Measurements from ENCODE around the gene IQSEC1.
A peak's percentile ranks its signal among the peaks of the same experiment; 100 is the strongest.

Gene IQSEC1

GRCh38 chr3:13114811-13115575 lies 41.8 kb upstream of the IQSEC1 start:
- Histone ChIP-seq H3K27ac (ENCODE audit: low read depth in 2 of 2, low read length in 2 of 2) (no peak overlapping the region), H3K36me3 (ENCODE audit: control insufficient read depth in 2 of 2, insufficient read depth in 2 of 2, low read length in 2 of 2) (no peaks in the 10 kb centered on the region), H3K4me1 (ENCODE audit: control insufficient read depth in 2 of 2, insufficient read depth in 2 of 2, low read length in 2 of 2) (peaks cover 18 to 24% of the 10 kb centered on the region in 2 donors), H3K4me3 (ENCODE audit: low read length in 2 of 2) (no peak overlapping the region), H3K27me3 (ENCODE audit: control insufficient read depth in 2 of 2, insufficient read depth in 2 of 2, low read length in 2 of 2) (peaks cover 3 to 4% of the 10 kb centered on the region in 2 donors), H3K9ac (ENCODE audit: low read depth in 1 of 2, low read length in 2 of 2) (no peak overlapping the region), H3K9me3 (ENCODE audit: control insufficient read depth in 2 of 2, low read length in 2 of 2) (no peaks in the 10 kb centered on the region)

GRCh38 chr3:13113346-13114330 lies 40.4 kb upstream of the IQSEC1 start:
- peaks cover 18 to 24% of the 10 kb centered on the region in 2 donors for H3K4me1 ChIP-seq (ENCODE audit: control insufficient read depth in 2 of 2, insufficient read depth in 2 of 2, low read length in 2 of 2)
- no peak overlapping the region for H3K27ac ChIP-seq (ENCODE audit: low read depth in 2 of 2, low read length in 2 of 2)

GRCh38 chr3:13112521-13113345 lies 39.5 kb upstream of the IQSEC1 start:
- H3K9me3 ChIP-seq (ENCODE audit: control insufficient read depth in 2 of 2, low read length in 2 of 2): no peaks in the 10 kb centered on the region
- H3K4me1 ChIP-seq (ENCODE audit: control insufficient read depth in 2 of 2, insufficient read depth in 2 of 2, low read length in 2 of 2): peaks cover 18 to 24% of the 10 kb centered on the region in 2 donors
- H3K36me3 ChIP-seq (ENCODE audit: control insufficient read depth in 2 of 2, insufficient read depth in 2 of 2, low read length in 2 of 2): no peaks in the 10 kb centered on the region
- H3K27ac ChIP-seq (ENCODE audit: low read depth in 2 of 2, low read length in 2 of 2): peak overlapping the region; percentile 78 to 80
- H3K9ac ChIP-seq (ENCODE audit: low read depth in 1 of 2, low read length in 2 of 2): peak overlapping the region in 1 of 2 donors; percentile 45
- peaks cover 0 to 3% of the 10 kb centered on the region in 2 donors for H3K27me3 ChIP-seq (ENCODE audit: control insufficient read depth in 2 of 2, insufficient read depth in 2 of 2, low read length in 2 of 2)
- H3K4me3 ChIP-seq (ENCODE audit: low read length in 2 of 2): no peak overlapping the region

More at GRCh38 chr3:13113346-13114330, 40.4 kb upstream of the IQSEC1 start:
- Histone ChIP-seq H3K27me3 (ENCODE audit: control insufficient read depth in 2 of 2, insufficient read depth in 2 of 2, low read length in 2 of 2) (peaks cover 0 to 3% of the 10 kb centered on the region in 2 donors), H3K4me3 (ENCODE audit: low read length in 2 of 2) (no peak overlapping the region), H3K36me3 (ENCODE audit: control insufficient read depth in 2 of 2, insufficient read depth in 2 of 2, low read length in 2 of 2) (no peaks in the 10 kb centered on the region), H3K9me3 (ENCODE audit: control insufficient read depth in 2 of 2, low read length in 2 of 2) (no peaks in the 10 kb centered on the region), H3K9ac (ENCODE audit: low read depth in 1 of 2, low read length in 2 of 2) (no peak overlapping the region)

GRCh38 chr3:13111873-13112520 lies 38.8 kb upstream of the IQSEC1 start:
- Histone ChIP-seq H3K4me1 (ENCODE audit: control insufficient read depth in 2 of 2, insufficient read depth in 2 of 2, low read length in 2 of 2) (peaks cover 18 to 24% of the 10 kb centered on the region in 2 donors), H3K27ac (ENCODE audit: low read depth in 2 of 2, low read length in 2 of 2) (peak overlapping the region; percentile 78 to 80), H3K9ac (ENCODE audit: low read depth in 1 of 2, low read length in 2 of 2) (peak overlapping the region in 1 of 2 donors; percentile 53), H3K4me3 (ENCODE audit: low read length in 2 of 2) (no peak overlapping the region), H3K36me3 (ENCODE audit: control insufficient read depth in 2 of 2, insufficient read depth in 2 of 2, low read length in 2 of 2) (no peaks in the 10 kb centered on the region), H3K27me3 (ENCODE audit: control insufficient read depth in 2 of 2, insufficient read depth in 2 of 2, low read length in 2 of 2) (peaks cover 0 to 3% of the 10 kb centered on the region in 2 donors), H3K9me3 (ENCODE audit: control insufficient read depth in 2 of 2, low read length in 2 of 2) (no peaks in the 10 kb centered on the region)

GRCh38 chr3:13111173-13111872 lies 38.1 kb upstream of the IQSEC1 start:
- peak overlapping the region in 1 of 2 donors; percentile 44 for H3K4me3 ChIP-seq (ENCODE audit: low read length in 2 of 2)
- H3K9me3 ChIP-seq (ENCODE audit: control insufficient read depth in 2 of 2, low read length in 2 of 2): no peaks in the 10 kb centered on the region
- no peaks in the 10 kb centered on the region for H3K36me3 ChIP-seq (ENCODE audit: control insufficient read depth in 2 of 2, insufficient read depth in 2 of 2, low read length in 2 of 2)
- peaks cover 18 to 24% of the 10 kb centered on the region in 2 donors for H3K4me1 ChIP-seq (ENCODE audit: control insufficient read depth in 2 of 2, insufficient read depth in 2 of 2, low read length in 2 of 2)
- peak overlapping the region; percentile 78 to 80 for H3K27ac ChIP-seq (ENCODE audit: low read depth in 2 of 2, low read length in 2 of 2)
- peak overlapping the region in 1 of 2 donors; percentile 53 for H3K9ac ChIP-seq (ENCODE audit: low read depth in 1 of 2, low read length in 2 of 2)
- peaks cover 0 to 3% of the 10 kb centered on the region in 2 donors for H3K27me3 ChIP-seq (ENCODE audit: control insufficient read depth in 2 of 2, insufficient read depth in 2 of 2, low read length in 2 of 2)

GRCh38 chr3:13110678-13111116 lies 37.5 kb upstream of the IQSEC1 start:
- H3K9ac ChIP-seq (ENCODE audit: low read depth in 1 of 2, low read length in 2 of 2): peak overlapping the region in 1 of 2 donors; percentile 53
- no peaks in the 10 kb centered on the region for H3K36me3 ChIP-seq (ENCODE audit: control insufficient read depth in 2 of 2, insufficient read depth in 2 of 2, low read length in 2 of 2)
- H3K27me3 ChIP-seq (ENCODE audit: control insufficient read depth in 2 of 2, insufficient read depth in 2 of 2, low read length in 2 of 2): peaks cover 0 to 3% of the 10 kb centered on the region in 2 donors
- peaks cover 18 to 24% of the 10 kb centered on the region in 2 donors for H3K4me1 ChIP-seq (ENCODE audit: control insufficient read depth in 2 of 2, insufficient read depth in 2 of 2, low read length in 2 of 2)
- peak overlapping the region in 1 of 2 donors; percentile 44 for H3K4me3 ChIP-seq (ENCODE audit: low read length in 2 of 2)
- peak overlapping the region; percentile 78 to 80 for H3K27ac ChIP-seq (ENCODE audit: low read depth in 2 of 2, low read length in 2 of 2)
- no peaks in the 10 kb centered on the region for H3K9me3 ChIP-seq (ENCODE audit: control insufficient read depth in 2 of 2, low read length in 2 of 2)

- Histone ChIP-seq H3K9me3 (ENCODE audit: control insufficient read depth in 2 of 2, low read length in 2 of 2) (no peaks in the 10 kb centered on the region), H3K27me3 (ENCODE audit: control insufficient read depth in 2 of 2, insufficient read depth in 2 of 2, low read length in 2 of 2) (peaks cover 0 to 3% of the 10 kb centered on the region in 2 donors), H3K27ac (ENCODE audit: low read depth in 2 of 2, low read length in 2 of 2) (no peak overlapping the region), H3K4me1 (ENCODE audit: control insufficient read depth in 2 of 2, insufficient read depth in 2 of 2, low read length in 2 of 2) (peaks cover 18 to 24% of the 10 kb centered on the region in 2 donors), H3K9ac (ENCODE audit: low read depth in 1 of 2, low read length in 2 of 2) (no peak overlapping the region), H3K36me3 (ENCODE audit: control insufficient read depth in 2 of 2, insufficient read depth in 2 of 2, low read length in 2 of 2) (no peaks in the 10 kb centered on the region), H3K4me3 (ENCODE audit: low read length in 2 of 2) (no peak overlapping the region)
Measured at GRCh38 chr3:13109516-13109915, 36.3 kb upstream of the IQSEC1 start.

- H3K27me3 ChIP-seq (ENCODE audit: control insufficient read depth in 2 of 2, insufficient read depth in 2 of 2, low read length in 2 of 2): peaks cover 0 to 3% of the 10 kb centered on the region in 2 donors
- no peaks in the 10 kb centered on the region for H3K9me3 ChIP-seq (ENCODE audit: control insufficient read depth in 2 of 2, low read length in 2 of 2)
- no peak overlapping the region for H3K4me3 ChIP-seq (ENCODE audit: low read length in 2 of 2)
- no peak overlapping the region for H3K27ac ChIP-seq (ENCODE audit: low read depth in 2 of 2, low read length in 2 of 2)
- no peak overlapping the region for H3K9ac ChIP-seq (ENCODE audit: low read depth in 1 of 2, low read length in 2 of 2)
- no peaks in the 10 kb centered on the region for H3K36me3 ChIP-seq (ENCODE audit: control insufficient read depth in 2 of 2, insufficient read depth in 2 of 2, low read length in 2 of 2)
- H3K4me1 ChIP-seq (ENCODE audit: control insufficient read depth in 2 of 2, insufficient read depth in 2 of 2, low read length in 2 of 2): peaks cover 18 to 24% of the 10 kb centered on the region in 2 donors
Measured at GRCh38 chr3:13108861-13109260, 35.6 kb upstream of the IQSEC1 start.
